Caco-2 (cell line): ENCODE measurements around the gene MT1M. TPM values are rescaled to one million over a fixed set of nuclear protein-coding genes. Genes with fewer than 3 reads are reported as not detected.

ENCODE experiments used
- BruUV-seq: library from RNA; stranded (reverse); fragments of 400-500 nt; replicated peaks from 2 replicates; lab custom pipeline; 2021; lab: Mats Ljungman, UMichigan
- CTCF ChIA-PET: fragments of 300-600 bp; sonication (Branson Sonifier 250); formaldehyde crosslinking; loops from one replicate; lab custom pipeline; 2022; ENCODE audit warnings: antibody characterized with exemption; lab: Charles Lee
- POLR2A ChIA-PET: fragments of 300-600 bp; sonication (Branson Sonifier 250); formaldehyde crosslinking; loops from one replicate; lab custom pipeline; 2022; ENCODE audit warnings: antibody characterized with exemption; lab: Charles Lee
- DNase-seq, 2 experiments: peaks; one replicate each; pipeline versions ENCODE4 v3.0.0 to v3.0.0-alpha.2; 2020 to 2022
- H3K27me3 ChIP-seq: replicated peaks from 2 replicates; pipeline ENCODE4 v1.6.0; 2011; ENCODE audit warnings: low read length; ENCODE audit not compliant: control insufficient read depth, insufficient read depth
- H3K36me3 ChIP-seq: 2 replicates; pipeline ENCODE4 v1.5.1; 2011; ENCODE audit warnings: low read length; ENCODE audit not compliant: control insufficient read depth, insufficient read depth
- H3K4me1 ChIP-seq: fragments of 250-450 bp; sonication (Bioruptor Pico); 2 replicates; pipeline ENCODE4 v1.5.1; 2020; ENCODE audit warnings: mild to moderate bottlenecking
- H3K4me3 ChIP-seq: 2 replicates; pipeline ENCODE4 v1.5.1; 2011; ENCODE audit warnings: low read depth, mild to moderate bottlenecking, control low read depth, low read length
- H3K9me3 ChIP-seq: fragments of 250-450 bp; sonication (Bioruptor Pico); 2 replicates; pipeline ENCODE4 v1.5.1; 2020; ENCODE audit warnings: mild to moderate bottlenecking, moderate library complexity
- H3K27ac Mint-ChIP-seq: one replicate; pipeline ENCODE4 v1.8.0; 2022; ENCODE audit warnings: mixed read lengths; ENCODE audit not compliant: unreplicated experiment
- H3K27me3 Mint-ChIP-seq: one replicate; pipeline ENCODE4 v1.8.0; 2022; ENCODE audit warnings: mixed read lengths; ENCODE audit not compliant: insufficient read depth, unreplicated experiment
- H3K36me3 Mint-ChIP-seq: one replicate; pipeline ENCODE4 v1.8.0; 2022; ENCODE audit warnings: mild to moderate bottlenecking, mixed read lengths; ENCODE audit not compliant: insufficient read depth, unreplicated experiment
- H3K4me1 Mint-ChIP-seq: one replicate; pipeline ENCODE4 v1.8.0; 2022; ENCODE audit warnings: low read depth, mixed read lengths; ENCODE audit not compliant: unreplicated experiment
- H3K4me3 Mint-ChIP-seq: one replicate; pipeline ENCODE4 v1.8.0; 2022; ENCODE audit warnings: mild to moderate bottlenecking, moderate library complexity, mixed read lengths; ENCODE audit not compliant: unreplicated experiment
- H3K9me3 Mint-ChIP-seq: one replicate; pipeline ENCODE4 v1.8.0; 2022; ENCODE audit warnings: mixed read lengths; ENCODE audit not compliant: unreplicated experiment
- intact Hi-C: fragments of 100-400 bp; cut with micrococcal nuclease; formaldehyde crosslinking; loops from one replicate; pipeline ENCODE4 v1.10.0; 2022; ENCODE audit not compliant: unreplicated experiment
- total RNA-seq: library from RNA; stranded (reverse); gene quantifications from 2 replicates; pipeline ENCODE4 v1.2.3, GENCODE V29; 2022
- TF ChIP-seq, protein P1 (sequence below), 2 experiments: fragments of 200-600 bp in 1 of 2; IDR thresholded peaks; 1 replicate in 1 of 2; 2 replicates in 1 of 2; pipeline versions ENCODE4 v1.5.1 to v1.8.0; 2011 to 2022; ENCODE audit warnings: antibody characterized with exemption in 1 of 2, control low read depth in 1 of 2, inconsistent platforms in 1 of 2, low read depth in 1 of 2, low read length in 1 of 2, mild to moderate bottlenecking in 1 of 2, moderate library complexity in 1 of 2; ENCODE audit not compliant: insufficient read depth in 1 of 2, severe bottlenecking in 1 of 2, unreplicated experiment in 1 of 2

The MT1M gene
- total RNA-seq, 1 experiment from 2014 or later, result not detected

DNA sequence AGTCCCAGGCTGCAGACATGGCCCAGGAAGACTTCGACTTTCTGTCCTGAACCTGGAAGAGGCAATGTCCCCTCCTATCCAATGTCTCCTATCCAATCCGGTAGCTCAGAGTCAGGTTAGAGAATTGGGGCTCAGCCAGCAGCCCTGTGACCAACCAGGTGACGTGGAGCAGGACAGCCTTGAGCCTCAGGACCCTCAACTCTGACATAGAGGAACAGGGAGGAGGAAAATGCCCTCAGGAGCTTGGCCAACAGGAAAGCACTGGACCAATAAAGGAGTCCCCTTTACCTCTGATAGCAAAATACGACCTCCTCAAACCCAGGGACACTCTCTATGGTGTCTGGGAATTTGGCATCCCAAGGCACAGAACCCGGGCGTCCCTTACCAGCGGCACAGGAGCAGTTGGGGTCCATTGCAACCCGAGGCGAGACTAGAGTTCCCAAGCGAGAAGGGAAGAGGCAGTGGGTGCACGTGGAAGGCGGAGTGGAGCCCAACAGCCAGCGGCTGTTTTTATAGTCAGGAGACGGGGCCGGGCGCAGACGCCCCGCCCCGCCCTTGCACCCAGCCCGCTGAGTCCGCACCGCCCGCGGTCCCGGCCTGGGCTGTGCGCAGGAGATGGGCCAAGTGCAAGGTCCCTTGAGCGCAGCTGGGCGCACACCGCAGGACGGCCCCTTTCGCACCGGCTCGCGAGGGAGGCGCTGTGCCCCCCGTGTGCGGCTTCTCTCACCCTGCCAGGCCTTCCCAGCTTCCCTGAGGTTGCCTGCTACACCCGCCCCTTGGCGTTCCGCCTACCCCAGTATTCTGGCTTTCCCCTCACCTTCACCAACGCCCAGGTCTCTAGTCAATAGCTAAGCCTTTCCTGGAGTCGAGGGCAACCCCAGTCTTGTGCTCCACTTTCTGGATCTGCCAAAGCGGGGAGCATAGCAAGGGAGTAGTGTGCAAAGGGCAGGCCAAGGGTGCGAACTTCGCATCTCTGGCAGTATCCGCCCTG lies 35.4 kb downstream of the MT1M start, which contains the start of gene MT1G:
Gene MT1G (minus strand): TSS at position 485 of the 991 bp plus-strand sequence. CDS start 72 bp downstream, at position 413.
- H3K4me3 Mint-ChIP-seq, result no peak within 1 kb of the TSS
- ChIA-PET CTCF (interaction anchor here (1.4 kb wide), 1 partner anchor 34 kb away, joined by 6 read pairs; no protein-coding TSS in a partner anchor), POLR2A (no interaction called here)
- DNase-seq, result no peak
- no peak within 1 kb of the TSS for H3K27ac Mint-ChIP-seq
- intact Hi-C loops, result no loop called here
- H3K27me3 ChIP-seq, result peaks cover 3% of the 10 kb centered on the region
- H3K27me3 Mint-ChIP-seq, result peaks cover 57% of the 10 kb centered on the region
- H3K4me1 ChIP-seq, result peaks cover 7% of the 10 kb centered on the region
- H3K4me3 ChIP-seq, result no peak within 1 kb of the TSS
- H3K4me1 Mint-ChIP-seq, result no peaks in the 10 kb centered on the region
- H3K36me3 Mint-ChIP-seq, result no peaks in the 10 kb centered on the region
- no peaks in the 10 kb centered on the region for H3K36me3 ChIP-seq
- no TSS peak for BruUV-seq
- TF ChIP-seq, protein P1, sequence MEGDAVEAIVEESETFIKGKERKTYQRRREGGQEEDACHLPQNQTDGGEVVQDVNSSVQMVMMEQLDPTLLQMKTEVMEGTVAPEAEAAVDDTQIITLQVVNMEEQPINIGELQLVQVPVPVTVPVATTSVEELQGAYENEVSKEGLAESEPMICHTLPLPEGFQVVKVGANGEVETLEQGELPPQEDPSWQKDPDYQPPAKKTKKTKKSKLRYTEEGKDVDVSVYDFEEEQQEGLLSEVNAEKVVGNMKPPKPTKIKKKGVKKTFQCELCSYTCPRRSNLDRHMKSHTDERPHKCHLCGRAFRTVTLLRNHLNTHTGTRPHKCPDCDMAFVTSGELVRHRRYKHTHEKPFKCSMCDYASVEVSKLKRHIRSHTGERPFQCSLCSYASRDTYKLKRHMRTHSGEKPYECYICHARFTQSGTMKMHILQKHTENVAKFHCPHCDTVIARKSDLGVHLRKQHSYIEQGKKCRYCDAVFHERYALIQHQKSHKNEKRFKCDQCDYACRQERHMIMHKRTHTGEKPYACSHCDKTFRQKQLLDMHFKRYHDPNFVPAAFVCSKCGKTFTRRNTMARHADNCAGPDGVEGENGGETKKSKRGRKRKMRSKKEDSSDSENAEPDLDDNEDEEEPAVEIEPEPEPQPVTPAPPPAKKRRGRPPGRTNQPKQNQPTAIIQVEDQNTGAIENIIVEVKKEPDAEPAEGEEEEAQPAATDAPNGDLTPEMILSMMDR (IDR thresholded peaks at IDR 0.05; ENCODE audit: insufficient read depth in 1 of 2, low read depth in 1 of 2, low read length in 1 of 2, severe bottlenecking in 1 of 2, unreplicated experiment in 1 of 2), result no peak
- H3K9me3 ChIP-seq, result no peaks in the 10 kb centered on the region
- H3K9me3 Mint-ChIP-seq, result no peaks in the 10 kb centered on the region

DNA sequence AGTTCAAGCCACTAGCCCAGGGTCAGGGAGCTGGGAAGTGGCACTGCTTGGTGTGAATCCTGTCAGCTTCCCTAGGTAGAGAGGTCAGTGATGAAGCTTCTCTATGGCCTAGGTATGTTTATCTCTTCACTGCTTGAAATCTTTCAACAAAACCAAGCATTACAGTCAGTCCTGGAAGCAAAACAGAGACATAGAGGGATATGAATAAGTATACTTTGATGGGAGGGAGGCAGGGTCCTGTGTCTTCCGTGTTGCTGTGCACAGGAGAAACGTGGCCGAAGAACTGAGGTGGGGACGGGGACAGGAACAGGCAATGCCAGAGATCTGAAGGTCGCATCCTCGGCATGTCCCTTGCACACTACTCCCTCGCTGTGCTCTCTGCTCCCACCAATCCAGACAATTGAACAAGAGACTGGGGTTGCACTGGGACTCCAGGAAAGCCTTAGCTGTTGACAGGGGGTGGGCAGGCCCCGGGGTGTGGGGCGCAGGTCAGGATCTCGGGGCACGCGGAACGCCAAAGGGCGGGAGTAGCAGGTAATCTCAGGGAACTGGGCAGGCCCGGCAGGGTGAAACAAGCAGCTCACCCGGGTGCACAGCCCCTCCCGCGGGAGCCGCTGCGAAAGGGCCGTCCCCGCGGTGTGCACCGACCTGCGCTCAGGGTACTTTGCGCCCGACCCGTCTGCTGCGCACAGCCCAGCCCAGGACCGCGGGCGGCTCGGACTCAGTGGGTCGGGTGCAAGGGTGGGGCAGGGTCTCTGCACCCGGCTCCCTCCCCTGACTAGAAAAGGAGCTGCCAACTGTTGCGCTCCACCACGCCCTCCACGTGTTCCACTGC lies 36.8 kb downstream of the MT1M start, which contains the start of gene MT1H:
Gene MT1H (plus strand): TSS at position 810 of the 835 bp plus-strand sequence. CDS start 71 bp downstream, outside the sequence.
- no peak within 1 kb of the TSS for H3K4me3 Mint-ChIP-seq
- POLR2A ChIA-PET, result no interaction called here
- TF ChIP-seq, protein P1 (IDR thresholded peaks at IDR 0.05; ENCODE audit: insufficient read depth in 1 of 2, low read depth in 1 of 2, low read length in 1 of 2, severe bottlenecking in 1 of 2, unreplicated experiment in 1 of 2), result no peak

More for the DNA sequence above, 36.8 kb downstream of the MT1M start, which contains the start of gene MT1H:
- Histone ChIP-seq H3K27me3 (peaks cover 3% of the 10 kb centered on the region), H3K4me3 (no peak within 1 kb of the TSS), H3K9me3 (no peaks in the 10 kb centered on the region), H3K4me1 (peaks cover 7% of the 10 kb centered on the region), H3K36me3 (no peaks in the 10 kb centered on the region)
- H3K27me3 Mint-ChIP-seq, result peaks cover 59% of the 10 kb centered on the region
- H3K4me1 Mint-ChIP-seq, result no peaks in the 10 kb centered on the region
- no peaks in the 10 kb centered on the region for H3K36me3 Mint-ChIP-seq
- H3K9me3 Mint-ChIP-seq, result no peaks in the 10 kb centered on the region
- intact Hi-C loops, result no loop called here
- DNase-seq, result no peak
- BruUV-seq, result no TSS peak
- no peak within 1 kb of the TSS for H3K27ac Mint-ChIP-seq
- CTCF ChIA-PET, result interaction anchor here (0.6 to 1.4 kb wide), 2 partner anchors 33 to 69 kb away, joined by 5 to 6 read pairs; no protein-coding TSS in a partner anchor
